Liver (tissue), 3 donors: ENCODE data around the gene DTNA.

Experiments used
- EGR1 ChIP-seq, 2 donors: IDR thresholded peaks; 2 replicates each; pipeline ENCODE4 v1.6.1; 2016 to 2018; ENCODE audit warnings: antibody characterized with exemption in 2 of 2, low read depth in 2 of 2
- RAD21 ChIP-seq, 2 donors: IDR thresholded peaks; 2 replicates each; pipeline ENCODE4 v1.6.1; 2016; ENCODE audit warnings: antibody characterized with exemption in 2 of 2, mild to moderate bottlenecking in 2 of 2
- TAF1 ChIP-seq: conservative IDR thresholded peaks from 2 replicates; pipeline ENCODE4 v1.6.1; 2016; ENCODE audit warnings: antibody characterized with exemption, mild to moderate bottlenecking
- YY1 ChIP-seq: IDR thresholded peaks from 2 replicates; pipeline ENCODE4 v1.6.1; 2016; ENCODE audit warnings: antibody characterized with exemption, mild to moderate bottlenecking
- TF ChIP-seq, protein P1 (sequence below): fragments of 150-350 bp; IDR thresholded peaks from 2 replicates; pipeline ENCODE4 v1.5.1; 2017; ENCODE audit warnings: improper control_type of control experiment, low read depth, low read length; ENCODE audit not compliant: missing input control
- TF ChIP-seq, protein P2 (sequence below): IDR thresholded peaks from 2 replicates; pipeline ENCODE4 v1.6.1; 2016; ENCODE audit warnings: antibody characterized with exemption, mild to moderate bottlenecking
- donor health status: healthy.
- donor health status: healthy.

DNA sequence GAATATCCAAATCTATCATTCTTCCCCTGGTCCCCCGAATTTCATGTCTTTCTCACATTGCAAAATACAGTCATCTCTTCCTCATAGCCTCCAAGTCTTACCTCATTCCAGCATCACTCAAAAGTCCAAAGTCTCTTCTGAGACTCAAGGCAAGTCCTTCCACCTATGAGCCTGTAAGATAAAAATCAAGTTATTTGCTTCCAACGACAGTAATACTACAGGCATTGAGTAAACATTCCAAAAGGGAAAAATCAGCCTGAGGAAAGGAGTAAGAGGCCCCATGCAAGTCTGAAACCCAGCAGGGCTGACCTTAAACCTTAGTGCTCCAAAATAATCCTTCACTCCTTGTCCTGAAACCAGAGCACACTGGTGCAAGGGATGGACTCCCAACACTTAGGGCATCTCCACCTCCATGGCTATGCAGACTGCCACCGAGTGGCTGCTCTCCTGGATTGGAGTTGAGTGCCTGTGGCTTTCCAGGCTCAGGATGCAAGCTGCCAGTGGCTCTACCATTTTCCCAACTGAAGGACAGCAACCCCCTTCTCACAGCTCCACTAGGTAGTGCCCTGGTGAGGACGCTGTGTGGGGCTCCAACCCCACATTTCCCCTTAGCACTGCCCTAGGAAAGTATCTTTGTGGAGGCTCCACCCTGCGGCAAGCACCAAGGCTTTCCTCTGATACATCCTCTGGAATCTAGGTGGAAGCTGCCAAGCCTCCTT lies 16.3 kb downstream of the DTNA start:
- TF ChIP-seq, protein P1, sequence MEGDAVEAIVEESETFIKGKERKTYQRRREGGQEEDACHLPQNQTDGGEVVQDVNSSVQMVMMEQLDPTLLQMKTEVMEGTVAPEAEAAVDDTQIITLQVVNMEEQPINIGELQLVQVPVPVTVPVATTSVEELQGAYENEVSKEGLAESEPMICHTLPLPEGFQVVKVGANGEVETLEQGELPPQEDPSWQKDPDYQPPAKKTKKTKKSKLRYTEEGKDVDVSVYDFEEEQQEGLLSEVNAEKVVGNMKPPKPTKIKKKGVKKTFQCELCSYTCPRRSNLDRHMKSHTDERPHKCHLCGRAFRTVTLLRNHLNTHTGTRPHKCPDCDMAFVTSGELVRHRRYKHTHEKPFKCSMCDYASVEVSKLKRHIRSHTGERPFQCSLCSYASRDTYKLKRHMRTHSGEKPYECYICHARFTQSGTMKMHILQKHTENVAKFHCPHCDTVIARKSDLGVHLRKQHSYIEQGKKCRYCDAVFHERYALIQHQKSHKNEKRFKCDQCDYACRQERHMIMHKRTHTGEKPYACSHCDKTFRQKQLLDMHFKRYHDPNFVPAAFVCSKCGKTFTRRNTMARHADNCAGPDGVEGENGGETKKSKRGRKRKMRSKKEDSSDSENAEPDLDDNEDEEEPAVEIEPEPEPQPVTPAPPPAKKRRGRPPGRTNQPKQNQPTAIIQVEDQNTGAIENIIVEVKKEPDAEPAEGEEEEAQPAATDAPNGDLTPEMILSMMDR = no peak
- TF ChIP-seq RAD21 (IDR thresholded peaks at IDR 0.05) = no peak
- no peak for TF ChIP-seq TAF1
- TF ChIP-seq, protein P2, sequence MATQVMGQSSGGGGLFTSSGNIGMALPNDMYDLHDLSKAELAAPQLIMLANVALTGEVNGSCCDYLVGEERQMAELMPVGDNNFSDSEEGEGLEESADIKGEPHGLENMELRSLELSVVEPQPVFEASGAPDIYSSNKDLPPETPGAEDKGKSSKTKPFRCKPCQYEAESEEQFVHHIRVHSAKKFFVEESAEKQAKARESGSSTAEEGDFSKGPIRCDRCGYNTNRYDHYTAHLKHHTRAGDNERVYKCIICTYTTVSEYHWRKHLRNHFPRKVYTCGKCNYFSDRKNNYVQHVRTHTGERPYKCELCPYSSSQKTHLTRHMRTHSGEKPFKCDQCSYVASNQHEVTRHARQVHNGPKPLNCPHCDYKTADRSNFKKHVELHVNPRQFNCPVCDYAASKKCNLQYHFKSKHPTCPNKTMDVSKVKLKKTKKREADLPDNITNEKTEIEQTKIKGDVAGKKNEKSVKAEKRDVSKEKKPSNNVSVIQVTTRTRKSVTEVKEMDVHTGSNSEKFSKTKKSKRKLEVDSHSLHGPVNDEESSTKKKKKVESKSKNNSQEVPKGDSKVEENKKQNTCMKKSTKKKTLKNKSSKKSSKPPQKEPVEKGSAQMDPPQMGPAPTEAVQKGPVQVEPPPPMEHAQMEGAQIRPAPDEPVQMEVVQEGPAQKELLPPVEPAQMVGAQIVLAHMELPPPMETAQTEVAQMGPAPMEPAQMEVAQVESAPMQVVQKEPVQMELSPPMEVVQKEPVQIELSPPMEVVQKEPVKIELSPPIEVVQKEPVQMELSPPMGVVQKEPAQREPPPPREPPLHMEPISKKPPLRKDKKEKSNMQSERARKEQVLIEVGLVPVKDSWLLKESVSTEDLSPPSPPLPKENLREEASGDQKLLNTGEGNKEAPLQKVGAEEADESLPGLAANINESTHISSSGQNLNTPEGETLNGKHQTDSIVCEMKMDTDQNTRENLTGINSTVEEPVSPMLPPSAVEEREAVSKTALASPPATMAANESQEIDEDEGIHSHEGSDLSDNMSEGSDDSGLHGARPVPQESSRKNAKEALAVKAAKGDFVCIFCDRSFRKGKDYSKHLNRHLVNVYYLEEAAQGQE = no peak
- no peak for TF ChIP-seq EGR1 (IDR thresholded peaks at IDR 0.05; ENCODE audit: low read depth in 2 of 2)
- TF ChIP-seq YY1 = no peak
